Caco-2 (cell line): ENCODE measurements around the gene VPREB1. TPM values are rescaled to one million over a fixed set of nuclear protein-coding genes. Genes with fewer than 3 reads are reported as not detected.

Source experiments
- BruUV-seq: library from RNA; stranded (reverse); fragments of 400-500 nt; replicated peaks from 2 replicates; lab custom pipeline; 2021; lab: Mats Ljungman, UMichigan
- CTCF ChIA-PET: fragments of 300-600 bp; sonication (Branson Sonifier 250); formaldehyde crosslinking; loops from one replicate; lab custom pipeline; 2022; ENCODE audit warnings: antibody characterized with exemption; lab: Charles Lee
- POLR2A ChIA-PET: fragments of 300-600 bp; sonication (Branson Sonifier 250); formaldehyde crosslinking; loops from one replicate; lab custom pipeline; 2022; ENCODE audit warnings: antibody characterized with exemption; lab: Charles Lee
- DNase-seq, 2 experiments: peaks; one replicate each; pipeline versions ENCODE4 v3.0.0 to v3.0.0-alpha.2; 2020 to 2022
- H3K27me3 ChIP-seq: replicated peaks from 2 replicates; pipeline ENCODE4 v1.6.0; 2011; ENCODE audit warnings: low read length; ENCODE audit not compliant: control insufficient read depth, insufficient read depth
- H3K36me3 ChIP-seq: 2 replicates; pipeline ENCODE4 v1.5.1; 2011; ENCODE audit warnings: low read length; ENCODE audit not compliant: control insufficient read depth, insufficient read depth
- H3K4me1 ChIP-seq: fragments of 250-450 bp; sonication (Bioruptor Pico); 2 replicates; pipeline ENCODE4 v1.5.1; 2020; ENCODE audit warnings: mild to moderate bottlenecking
- H3K4me3 ChIP-seq: 2 replicates; pipeline ENCODE4 v1.5.1; 2011; ENCODE audit warnings: low read depth, mild to moderate bottlenecking, control low read depth, low read length
- H3K9me3 ChIP-seq: fragments of 250-450 bp; sonication (Bioruptor Pico); 2 replicates; pipeline ENCODE4 v1.5.1; 2020; ENCODE audit warnings: mild to moderate bottlenecking, moderate library complexity
- H3K27ac Mint-ChIP-seq: one replicate; pipeline ENCODE4 v1.8.0; 2022; ENCODE audit warnings: mixed read lengths; ENCODE audit not compliant: unreplicated experiment
- H3K27me3 Mint-ChIP-seq: one replicate; pipeline ENCODE4 v1.8.0; 2022; ENCODE audit warnings: mixed read lengths; ENCODE audit not compliant: insufficient read depth, unreplicated experiment
- H3K36me3 Mint-ChIP-seq: one replicate; pipeline ENCODE4 v1.8.0; 2022; ENCODE audit warnings: mild to moderate bottlenecking, mixed read lengths; ENCODE audit not compliant: insufficient read depth, unreplicated experiment
- H3K4me1 Mint-ChIP-seq: one replicate; pipeline ENCODE4 v1.8.0; 2022; ENCODE audit warnings: low read depth, mixed read lengths; ENCODE audit not compliant: unreplicated experiment
- H3K4me3 Mint-ChIP-seq: one replicate; pipeline ENCODE4 v1.8.0; 2022; ENCODE audit warnings: mild to moderate bottlenecking, moderate library complexity, mixed read lengths; ENCODE audit not compliant: unreplicated experiment
- H3K9me3 Mint-ChIP-seq: one replicate; pipeline ENCODE4 v1.8.0; 2022; ENCODE audit warnings: mixed read lengths; ENCODE audit not compliant: unreplicated experiment
- CTCF ChIP-seq, 2 experiments: fragments of 200-600 bp in 1 of 2; IDR thresholded peaks; 1 replicate in 1 of 2; 2 replicates in 1 of 2; pipeline versions ENCODE4 v1.5.1 to v1.8.0; 2011 to 2022; ENCODE audit warnings: antibody characterized with exemption in 1 of 2, control low read depth in 1 of 2, inconsistent platforms in 1 of 2, low read depth in 1 of 2, low read length in 1 of 2, mild to moderate bottlenecking in 1 of 2, moderate library complexity in 1 of 2; ENCODE audit not compliant: insufficient read depth in 1 of 2, severe bottlenecking in 1 of 2, unreplicated experiment in 1 of 2
- intact Hi-C: fragments of 100-400 bp; cut with micrococcal nuclease; formaldehyde crosslinking; loops from one replicate; pipeline ENCODE4 v1.10.0; 2022; ENCODE audit not compliant: unreplicated experiment
- total RNA-seq: library from RNA; stranded (reverse); gene quantifications from 2 replicates; pipeline ENCODE4 v1.2.3, GENCODE V29; 2022

VPREB1 gene
- total RNA-seq, 1 experiment from 2014 or later, result not detected

- Histone ChIP-seq H3K36me3 (no peaks in the 10 kb centered on the region), H3K9me3 (no peaks in the 10 kb centered on the region), H3K4me1 (no peaks in the 10 kb centered on the region), H3K27me3 (no peaks in the 10 kb centered on the region; the same call in 1 of the 2 replicates), H3K4me3 (no peak overlapping the region)
- DNase-seq, result no peak
- ChIA-PET CTCF (no interaction called here), POLR2A (no interaction called here)
- intact Hi-C loops, result no loop called here
- no peak overlapping the region for H3K27ac Mint-ChIP-seq
- peaks cover 8% of the 10 kb centered on the region for H3K4me1 Mint-ChIP-seq
- H3K9me3 Mint-ChIP-seq, result no peaks in the 10 kb centered on the region
- H3K4me3 Mint-ChIP-seq, result no peak overlapping the region
- peaks cover 24% of the 10 kb centered on the region for H3K27me3 Mint-ChIP-seq
- no peaks in the 10 kb centered on the region for H3K36me3 Mint-ChIP-seq
- no TSS peak for BruUV-seq
- no peak for TF ChIP-seq CTCF (IDR thresholded peaks at IDR 0.05; ENCODE audit: insufficient read depth in 1 of 2, low read depth in 1 of 2, low read length in 1 of 2, severe bottlenecking in 1 of 2, unreplicated experiment in 1 of 2)
Observed at GRCh38 chr22:22198751-22199150, 45.8 kb upstream of the VPREB1 start.

- POLR2A ChIA-PET, result no interaction called here
- no peak overlapping the region for H3K27ac Mint-ChIP-seq
- DNase-seq, result no peak
- no peaks in the 10 kb centered on the region for H3K9me3 Mint-ChIP-seq
- peaks cover 24% of the 10 kb centered on the region for H3K27me3 Mint-ChIP-seq
- Histone ChIP-seq H3K36me3 (no peaks in the 10 kb centered on the region), H3K27me3 (no peaks in the 10 kb centered on the region; the same call in 1 of the 2 replicates), H3K9me3 (no peaks in the 10 kb centered on the region), H3K4me3 (no peak overlapping the region), H3K4me1 (no peaks in the 10 kb centered on the region)
- peaks cover 8% of the 10 kb centered on the region for H3K4me1 Mint-ChIP-seq
- no peak overlapping the region for H3K4me3 Mint-ChIP-seq
- no TSS peak for BruUV-seq
- H3K36me3 Mint-ChIP-seq, result no peaks in the 10 kb centered on the region
- TF ChIP-seq CTCF (IDR thresholded peaks at IDR 0.05; ENCODE audit: insufficient read depth in 1 of 2, low read depth in 1 of 2, low read length in 1 of 2, severe bottlenecking in 1 of 2, unreplicated experiment in 1 of 2), result no peak
- CTCF ChIA-PET, result no interaction called here
- intact Hi-C loops, result no loop called here
Observed at GRCh38 chr22:22199634-22200033, 45.0 kb upstream of the VPREB1 start.

GRCh38 chr22:22200569-22201184 is 43.9 kb upstream of the VPREB1 start:
- no peak for DNase-seq
- Histone ChIP-seq H3K9me3 (no peaks in the 10 kb centered on the region), H3K4me3 (no peak overlapping the region), H3K4me1 (no peaks in the 10 kb centered on the region), H3K27me3 (no peaks in the 10 kb centered on the region; the same call in 1 of the 2 replicates), H3K36me3 (no peaks in the 10 kb centered on the region)
- POLR2A ChIA-PET, result no interaction called here
- CTCF ChIA-PET, result no interaction called here
- no peaks in the 10 kb centered on the region for H3K9me3 Mint-ChIP-seq
- H3K36me3 Mint-ChIP-seq, result no peaks in the 10 kb centered on the region
- intact Hi-C loops, result no loop called here
- H3K4me3 Mint-ChIP-seq, result no peak overlapping the region
- H3K4me1 Mint-ChIP-seq, result peaks cover 7% of the 10 kb centered on the region
- BruUV-seq, result no TSS peak
- peaks cover 24% of the 10 kb centered on the region for H3K27me3 Mint-ChIP-seq
- TF ChIP-seq CTCF (IDR thresholded peaks at IDR 0.05; ENCODE audit: insufficient read depth in 1 of 2, low read depth in 1 of 2, low read length in 1 of 2, severe bottlenecking in 1 of 2, unreplicated experiment in 1 of 2), result no peak
- H3K27ac Mint-ChIP-seq, result no peak overlapping the region
